G401.6 (cell line): ENCODE data around the gene NDUFAF3.

Experiments used
- FAIRE-seq: peaks from 2 replicates; lab custom pipeline; 2012; peaks lifted over from hg19 to GRCh38; lab: Jason Lieb, UNC

NDUFAF3 gene

GRCh38 chr3:49021813-49022687 is at the start of gene NDUFAF3:
Gene NDUFAF3, plus strand, starts transcription at chr3:49022121. Its CDS starts 24 bp downstream, at chr3:49022145.
- FAIRE-seq = peak; percentile 44

- no peak for FAIRE-seq
Measured at GRCh38 chr3:48974076-48974864, 47.7 kb upstream of the NDUFAF3 start.

GRCh38 chr3:48979451-48979850 is 42.5 kb upstream of the NDUFAF3 start:
- FAIRE-seq = no peak

GRCh38 chr3:48980295-48980694 is 41.6 kb upstream of the NDUFAF3 start:
- FAIRE-seq = no peak

- peak; percentile 59 for FAIRE-seq
Measured at GRCh38 chr3:48982016-48982415, 39.9 kb upstream of the NDUFAF3 start.

- FAIRE-seq = no peak
Measured at GRCh38 chr3:48982686-48983085, 39.2 kb upstream of the NDUFAF3 start.

GRCh38 chr3:48983096-48983495 is 38.8 kb upstream of the NDUFAF3 start:
- no peak for FAIRE-seq

- no peak for FAIRE-seq
Measured at GRCh38 chr3:48984663-48985062, 37.3 kb upstream of the NDUFAF3 start.

GRCh38 chr3:48985831-48986376 is 36.0 kb upstream of the NDUFAF3 start:
- FAIRE-seq = no peak

GRCh38 chr3:48989126-48989795 is 32.7 kb upstream of the NDUFAF3 start:
- no peak for FAIRE-seq

- FAIRE-seq = no peak
Measured at GRCh38 chr3:48989796-48990635, 31.9 kb upstream of the NDUFAF3 start, which contains the start of gene P4HTM. Gene P4HTM, plus strand, starts transcription at chr3:48990241. Its CDS starts 16 bp downstream, at chr3:48990257.

- no peak for FAIRE-seq
Measured at GRCh38 chr3:48990636-48991469, 31.1 kb upstream of the NDUFAF3 start.

- FAIRE-seq = no peak
Measured at GRCh38 chr3:48991851-48992545, 29.9 kb upstream of the NDUFAF3 start.

GRCh38 chr3:48993834-48994233 is 28.1 kb upstream of the NDUFAF3 start:
- FAIRE-seq = no peak

GRCh38 chr3:48996640-48997039 is 25.3 kb upstream of the NDUFAF3 start:
- no peak for FAIRE-seq

GRCh38 chr3:48997102-48997635 is 24.8 kb upstream of the NDUFAF3 start:
- FAIRE-seq = no peak

- no peak for FAIRE-seq
Measured at GRCh38 chr3:48997714-48998637, 23.9 kb upstream of the NDUFAF3 start.

GRCh38 chr3:48999085-48999858 is 22.6 kb upstream of the NDUFAF3 start:
- no peak for FAIRE-seq
